Stimulated activated CD8-positive, alpha-beta memory T cell treated with anti-CD3 and anti-CD28 coated beads, Interleukin-4, amount 100 ng/mL, for 24 hours (primary cell): ENCODE data around the gene PHF21A.

Experiments
- DNase-seq: peaks from one replicate; pipeline ENCODE4 v3.0.0-alpha.2; 2020; ENCODE audit warnings: low read depth

Gene PHF21A

GRCh38 chr11:45884596-45885185, 236.6 kb downstream of the PHF21A start:
- DNase-seq: no peak
